ENCODE data around the gene KIF21B. TPM values are rescaled to one million over a fixed set of nuclear protein-coding genes. Genes with fewer than 3 reads are reported as not detected.
"Not testable (repeated sequence)": the region's sequence is repeated elsewhere in the genome, so short reads cannot be mapped to it uniquely, and the experiment has no call there.

The KIF21B gene
- total RNA-seq, 2 experiments from 2014 or later = 45.5 to 46.3 TPM

DNA sequence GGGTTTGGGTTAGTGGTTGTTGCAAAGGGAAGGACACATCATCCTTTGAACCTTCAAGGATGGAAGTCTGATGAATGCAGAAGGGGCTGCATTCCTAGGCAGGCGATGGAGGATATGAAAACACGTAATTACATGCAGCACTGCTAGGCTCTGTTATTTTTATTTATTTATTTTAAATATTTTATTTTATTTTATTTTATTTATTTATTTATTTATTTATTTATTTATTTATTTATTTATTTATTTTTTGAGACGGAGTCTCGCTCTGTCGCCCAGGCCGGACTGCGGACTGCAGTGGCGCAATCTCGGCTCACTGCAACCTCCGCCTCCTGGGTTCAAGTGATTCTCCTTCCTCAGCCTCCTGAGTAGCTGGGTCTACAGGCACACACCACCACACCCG lies 59.6 kb downstream of the KIF21B start:
- H3K27me3 Mint-ChIP-seq (ENCODE audit: low read depth); DNase-seq; intact Hi-C loops (cut with micrococcal nuclease); H3K4me3 Mint-ChIP-seq; H3K36me3 Mint-ChIP-seq (ENCODE audit: low read depth); H3K4me1 Mint-ChIP-seq (ENCODE audit: low read depth); H3K9me3 Mint-ChIP-seq; H3K27ac Mint-ChIP-seq: not testable (repeated sequence)
- CTCF ChIA-PET = interaction anchor here (0.7 to 1.0 kb wide), 2 partner anchors 15 to 1127 kb away, joined by 3 to 4 read pairs; no protein-coding TSS in a partner anchor

DNA sequence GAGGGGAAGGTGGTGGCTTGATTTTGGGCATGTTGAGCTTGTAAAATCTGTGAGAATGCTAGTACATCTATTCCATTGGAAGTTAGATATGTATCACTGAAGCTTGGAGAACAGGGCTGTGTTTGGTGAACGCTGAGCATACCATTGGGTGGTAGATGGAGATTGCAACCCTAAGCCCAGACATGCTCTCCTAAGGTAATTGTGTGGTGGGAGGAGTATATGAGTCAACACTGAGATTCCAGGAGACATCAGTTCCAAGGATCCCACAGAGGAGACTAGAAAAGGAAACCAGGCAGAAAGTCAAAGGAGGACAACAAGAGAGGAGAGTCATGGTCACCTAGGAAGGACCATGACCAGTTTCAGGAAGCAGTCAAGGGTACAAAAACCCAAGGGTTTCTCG lies 60.4 kb downstream of the KIF21B start:
- Mint-ChIP-seq H3K36me3 (ENCODE audit: low read depth) (no peaks in the 10 kb centered on the region), H3K9me3 (no peaks in the 10 kb centered on the region), H3K27me3 (ENCODE audit: low read depth) (no peaks in the 10 kb centered on the region), H3K4me1 (ENCODE audit: low read depth) (no peaks in the 10 kb centered on the region), H3K4me3 (no peak overlapping the region), H3K27ac (no peak overlapping the region)
- intact Hi-C loops (cut with micrococcal nuclease) = no loop called here
- CTCF ChIA-PET = interaction anchor here (0.9 to 1.1 kb wide), 2 partner anchors 10 to 341 kb away, joined by 4 to 5 read pairs; no protein-coding TSS in a partner anchor
- DNase-seq = no peak

DNA sequence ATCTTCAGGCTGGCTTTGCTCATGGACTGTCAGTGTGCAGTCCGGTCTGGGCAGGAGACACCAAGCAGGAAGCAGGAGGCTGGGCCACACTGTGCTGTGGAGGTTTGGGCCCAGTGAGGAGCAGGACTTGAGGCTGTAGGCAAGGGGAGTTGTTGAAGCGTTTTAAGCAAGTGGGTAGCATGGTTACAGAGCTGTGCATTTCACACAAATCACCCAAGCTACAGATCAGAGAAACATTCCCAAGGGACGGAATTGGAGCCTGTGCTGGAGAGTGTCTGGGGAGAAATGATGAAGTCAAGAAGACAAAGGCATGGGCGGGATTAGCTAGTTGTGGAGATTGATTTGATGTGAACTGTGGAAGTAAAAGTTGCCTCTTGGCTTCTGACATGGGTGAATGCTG lies 60.9 kb downstream of the KIF21B start:
- no peaks in the 10 kb centered on the region for H3K27me3 Mint-ChIP-seq (ENCODE audit: low read depth)
- H3K36me3 Mint-ChIP-seq (ENCODE audit: low read depth) = no peaks in the 10 kb centered on the region
- intact Hi-C loops (cut with micrococcal nuclease) = no loop called here
- H3K27ac Mint-ChIP-seq = no peak overlapping the region
- no peak overlapping the region for H3K4me3 Mint-ChIP-seq
- no peaks in the 10 kb centered on the region for H3K4me1 Mint-ChIP-seq (ENCODE audit: low read depth)
- CTCF ChIA-PET = interaction anchor here (0.9 to 1.1 kb wide), 2 partner anchors 10 to 340 kb away, joined by 4 to 5 read pairs; no protein-coding TSS in a partner anchor
- no peaks in the 10 kb centered on the region for H3K9me3 Mint-ChIP-seq
- DNase-seq = no peak

DNA sequence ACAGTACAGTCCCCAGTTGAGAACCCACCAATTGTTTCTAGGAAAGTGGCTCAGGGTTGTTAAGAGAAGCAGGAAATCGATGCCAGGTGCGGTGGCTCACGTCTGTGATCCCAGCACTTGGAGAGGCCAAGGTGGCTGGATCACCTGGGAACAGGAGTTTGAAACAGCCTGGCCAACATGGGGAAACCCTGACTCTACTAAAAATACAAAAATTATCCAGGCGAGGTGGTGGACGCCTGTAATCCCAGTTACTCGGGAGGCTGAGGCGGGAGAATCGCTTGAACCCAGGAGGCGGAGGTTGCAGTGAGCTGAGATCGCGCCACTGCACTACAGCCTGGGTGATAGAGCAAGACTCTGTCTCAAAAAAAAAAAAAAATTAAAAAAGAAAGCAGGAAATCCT lies 61.4 kb downstream of the KIF21B start:
- DNase-seq; H3K9me3 Mint-ChIP-seq; intact Hi-C loops (cut with micrococcal nuclease); H3K36me3 Mint-ChIP-seq (ENCODE audit: low read depth); H3K27ac Mint-ChIP-seq; H3K4me3 Mint-ChIP-seq; H3K27me3 Mint-ChIP-seq (ENCODE audit: low read depth); H3K4me1 Mint-ChIP-seq (ENCODE audit: low read depth): not testable (repeated sequence)
- CTCF ChIA-PET = interaction anchor here (0.9 to 1.1 kb wide), 2 partner anchors 10 to 340 kb away, joined by 4 to 5 read pairs; no protein-coding TSS in a partner anchor

DNA sequence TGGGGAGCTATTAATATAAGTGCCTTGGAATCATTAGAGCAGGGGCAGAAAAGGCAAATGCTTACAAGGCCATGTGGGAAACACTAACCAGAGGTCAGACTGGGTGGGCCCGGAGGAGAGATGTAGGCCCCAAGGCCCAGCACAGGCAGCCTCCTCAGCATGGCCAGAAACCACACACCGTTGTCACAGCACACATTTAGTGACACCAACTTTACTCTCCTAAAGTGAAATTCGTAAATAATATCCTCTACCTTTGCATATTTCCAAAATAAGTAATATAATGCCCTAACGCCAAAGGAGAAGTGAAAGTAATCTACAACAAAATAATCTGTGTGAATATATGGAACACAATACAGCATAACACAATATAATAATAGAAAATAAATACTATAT lies 62.6 kb downstream of the KIF21B start:
- intact Hi-C loops (cut with micrococcal nuclease) = no loop called here
- H3K4me3 Mint-ChIP-seq = no peak overlapping the region
- no peak for DNase-seq
- no peaks in the 10 kb centered on the region for H3K27me3 Mint-ChIP-seq (ENCODE audit: low read depth)
- H3K9me3 Mint-ChIP-seq = no peaks in the 10 kb centered on the region
- H3K27ac Mint-ChIP-seq = no peak overlapping the region
- CTCF ChIA-PET = interaction anchor here (0.6 to 1.3 kb wide), 2 partner anchors 11 to 19 kb away, joined by 3 to 6 read pairs; no protein-coding TSS in a partner anchor
- no peaks in the 10 kb centered on the region for H3K4me1 Mint-ChIP-seq (ENCODE audit: low read depth)
- H3K36me3 Mint-ChIP-seq (ENCODE audit: low read depth) = no peaks in the 10 kb centered on the region

DNA sequence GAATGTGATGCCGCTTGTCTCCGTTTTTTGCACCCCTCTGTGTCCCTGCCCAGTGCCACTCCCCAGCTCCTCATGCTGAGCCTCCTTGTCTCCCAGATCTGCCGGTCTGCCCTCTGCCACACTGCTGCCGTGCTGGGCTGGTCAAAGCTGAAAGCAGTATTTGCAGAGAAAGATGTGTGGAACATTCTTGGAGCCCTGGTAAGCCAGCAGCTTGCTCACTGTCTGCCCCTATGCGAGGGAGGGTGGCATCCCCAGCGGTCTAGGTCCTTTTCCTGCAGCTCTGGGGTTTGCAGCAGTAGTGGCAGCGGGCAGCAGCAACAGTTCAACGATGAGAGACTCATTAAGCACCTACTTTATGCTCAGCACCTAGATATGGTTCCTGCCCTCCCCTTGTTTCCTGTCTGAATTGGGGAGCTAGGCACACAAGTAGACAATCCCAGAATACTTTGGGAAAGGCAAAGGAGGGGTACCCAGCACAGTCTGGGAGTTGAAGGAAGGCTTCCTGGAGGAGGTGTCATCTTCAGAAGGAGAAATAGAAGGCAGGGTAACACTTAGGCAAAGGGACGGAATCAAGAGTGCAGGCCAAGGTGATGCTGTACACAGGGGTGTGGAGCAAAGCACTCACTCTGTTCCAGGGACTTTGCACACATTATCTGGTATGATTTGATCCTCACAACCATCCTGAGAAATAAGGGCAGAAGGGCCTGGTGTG lies 63.1 kb downstream of the KIF21B start:
- no peak overlapping the region for H3K27ac Mint-ChIP-seq
- DNase-seq = no peak
- no peak overlapping the region for H3K4me3 Mint-ChIP-seq
- H3K4me1 Mint-ChIP-seq (ENCODE audit: low read depth) = no peaks in the 10 kb centered on the region
- no peaks in the 10 kb centered on the region for H3K27me3 Mint-ChIP-seq (ENCODE audit: low read depth)
- intact Hi-C loops (cut with micrococcal nuclease) = no loop called here
- CTCF ChIA-PET = interaction anchor here (0.6 to 1.3 kb wide), 3 partner anchors 11 to 154 kb away, joined by 3 to 6 read pairs (median 3); no protein-coding TSS in a partner anchor
- H3K36me3 Mint-ChIP-seq (ENCODE audit: low read depth) = no peaks in the 10 kb centered on the region
- H3K9me3 Mint-ChIP-seq = no peaks in the 10 kb centered on the region

DNA sequence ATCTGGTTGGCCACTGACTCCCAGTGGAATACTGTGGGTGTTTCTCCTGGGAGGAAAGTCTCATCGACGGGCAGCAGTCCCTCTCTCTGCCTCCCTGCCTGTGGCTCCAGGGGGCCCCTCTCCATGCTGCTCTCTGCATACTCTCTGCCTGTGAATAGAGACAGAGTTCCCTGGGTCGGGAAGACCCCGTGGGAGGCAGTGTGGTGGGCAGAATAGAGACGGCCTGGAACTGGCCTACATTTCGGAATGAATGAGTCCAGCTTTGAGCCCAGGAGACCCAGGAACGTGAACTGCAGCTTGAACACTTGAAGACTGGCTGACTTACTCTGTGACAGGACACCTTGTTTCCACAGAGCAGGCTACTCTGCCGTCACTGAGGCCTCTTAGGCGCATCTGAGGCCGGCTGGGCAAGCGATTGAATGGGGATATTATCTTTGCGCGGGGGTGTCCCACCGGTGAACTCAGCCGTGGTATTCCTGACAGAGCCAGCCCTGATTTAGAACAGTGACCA lies 64.0 kb downstream of the KIF21B start:
- CTCF ChIA-PET = interaction anchor here (1.3 kb wide), 1 partner anchor 155 kb away, joined by 3 read pairs; no protein-coding TSS in a partner anchor
- intact Hi-C loops (cut with micrococcal nuclease) = no loop called here
- Mint-ChIP-seq H3K36me3 (ENCODE audit: low read depth) (no peaks in the 10 kb centered on the region), H3K27ac (no peak overlapping the region), H3K27me3 (ENCODE audit: low read depth) (no peaks in the 10 kb centered on the region), H3K4me1 (ENCODE audit: low read depth) (no peaks in the 10 kb centered on the region), H3K4me3 (no peak overlapping the region), H3K9me3 (no peaks in the 10 kb centered on the region)
- DNase-seq = no peak

DNA sequence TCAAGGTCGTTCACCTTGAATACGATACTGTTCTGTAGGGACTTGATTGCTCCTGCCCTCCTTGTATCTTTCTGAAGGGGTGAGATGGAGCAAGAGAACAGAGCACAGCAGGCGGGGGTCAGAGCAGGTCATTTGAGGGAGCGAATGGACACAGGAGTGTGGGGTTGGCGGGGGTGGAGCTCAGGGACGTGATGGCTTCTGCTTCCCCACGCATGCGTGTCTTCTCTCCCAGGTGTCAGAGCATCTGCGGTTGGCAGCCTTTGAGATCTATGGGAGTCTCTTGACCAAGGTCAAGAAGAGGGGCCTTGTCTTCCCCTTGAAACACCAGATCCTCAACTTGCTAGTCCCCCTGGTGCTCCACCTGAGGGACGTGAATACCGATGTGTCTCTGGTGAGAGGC lies 64.9 kb downstream of the KIF21B start:
- CTCF ChIA-PET = no interaction called here
- intact Hi-C loops (cut with micrococcal nuclease) = no loop called here

DNA sequence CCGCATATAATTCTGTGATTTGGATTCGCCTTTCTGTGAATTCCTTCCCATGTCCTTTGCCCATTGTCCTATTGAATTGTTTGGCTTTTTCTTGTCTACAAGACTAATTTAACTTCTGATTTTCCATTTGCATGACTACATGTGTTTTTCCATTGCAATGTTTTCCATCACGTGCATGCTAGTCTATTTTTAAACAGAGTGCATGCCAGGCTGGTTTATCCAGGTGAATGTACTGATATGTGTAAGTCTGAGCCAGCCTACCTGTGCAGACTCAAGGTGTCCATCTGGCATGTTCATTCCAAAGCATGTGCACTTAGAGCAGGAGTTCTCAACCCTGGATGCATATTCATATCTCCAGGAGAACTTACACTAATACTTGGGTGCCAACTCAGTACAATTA lies 69.1 kb downstream of the KIF21B start:
- intact Hi-C loops (cut with micrococcal nuclease) = no loop called here
- no peak overlapping the region for H3K27ac Mint-ChIP-seq
- H3K36me3 Mint-ChIP-seq (ENCODE audit: low read depth) = no peaks in the 10 kb centered on the region
- no peaks in the 10 kb centered on the region for H3K27me3 Mint-ChIP-seq (ENCODE audit: low read depth)
- no peak for DNase-seq
- CTCF ChIA-PET = interaction anchor here (0.7 to 1.0 kb wide), 2 partner anchors 42 to 115 kb away, joined by 4 read pairs; no protein-coding TSS in a partner anchor
- no peaks in the 10 kb centered on the region for H3K4me1 Mint-ChIP-seq (ENCODE audit: low read depth)
- H3K9me3 Mint-ChIP-seq = no peaks in the 10 kb centered on the region
- no peak overlapping the region for H3K4me3 Mint-ChIP-seq

More for the DNA sequence above, 64.9 kb downstream of the KIF21B start:
- Mint-ChIP-seq H3K9me3 (no peaks in the 10 kb centered on the region), H3K27me3 (ENCODE audit: low read depth) (no peaks in the 10 kb centered on the region), H3K36me3 (ENCODE audit: low read depth) (no peaks in the 10 kb centered on the region), H3K4me1 (ENCODE audit: low read depth) (no peaks in the 10 kb centered on the region), H3K4me3 (no peak overlapping the region), H3K27ac (no peak overlapping the region)
- no peak for DNase-seq

DNA sequence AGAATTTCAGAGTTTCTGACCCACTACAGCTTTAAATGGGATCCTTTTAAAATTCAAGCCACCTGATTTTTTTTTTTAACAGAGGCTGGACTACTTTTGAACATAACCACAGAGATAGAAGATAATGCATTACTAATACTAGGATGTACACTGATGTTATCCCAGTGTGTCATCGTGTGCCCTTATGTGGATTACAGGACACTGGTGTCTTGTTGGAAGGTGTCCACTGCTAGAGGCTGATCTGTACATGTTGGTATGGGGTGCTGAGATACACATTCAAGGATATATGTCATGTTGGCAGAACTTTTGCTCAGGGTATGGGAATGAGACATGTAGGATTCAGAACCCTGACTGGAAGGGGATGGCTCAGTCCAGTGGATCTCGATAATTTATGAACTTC lies 72.5 kb downstream of the KIF21B start:
- no peak overlapping the region for H3K4me3 Mint-ChIP-seq

DNA sequence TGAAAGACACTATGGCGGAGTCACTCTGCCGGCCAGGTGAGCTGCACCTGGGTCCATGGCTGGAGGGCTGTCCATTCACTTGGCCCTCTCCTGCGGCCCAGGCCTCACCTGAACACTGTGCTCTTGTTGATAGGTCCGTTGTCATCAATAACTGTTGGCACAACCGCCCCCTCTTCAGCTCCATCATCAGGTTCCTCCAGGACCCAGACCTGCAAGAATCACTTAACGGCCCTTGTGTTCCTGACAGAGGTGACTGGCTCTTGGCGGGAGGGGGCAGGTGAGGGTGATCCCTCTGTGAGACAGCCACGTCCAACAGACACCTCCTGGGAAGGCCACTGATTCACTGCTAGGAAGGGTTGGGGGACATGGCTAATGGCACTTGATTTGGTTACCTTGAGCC lies 73.9 kb downstream of the KIF21B start:
- intact Hi-C loops (cut with micrococcal nuclease) = no loop called here
- Mint-ChIP-seq H3K4me1 (ENCODE audit: low read depth) (no peaks in the 10 kb centered on the region), H3K9me3 (peaks cover 8% of the 10 kb centered on the region), H3K27ac (no peak overlapping the region), H3K27me3 (ENCODE audit: low read depth) (no peaks in the 10 kb centered on the region), H3K4me3 (no peak overlapping the region), H3K36me3 (ENCODE audit: low read depth) (no peaks in the 10 kb centered on the region)
- no peak for DNase-seq
- CTCF ChIA-PET = no interaction called here

More for the DNA sequence above, 72.5 kb downstream of the KIF21B start:
- H3K27ac Mint-ChIP-seq = no peak overlapping the region
- peaks cover 8% of the 10 kb centered on the region for H3K9me3 Mint-ChIP-seq
- no peak for DNase-seq
- no peaks in the 10 kb centered on the region for H3K4me1 Mint-ChIP-seq (ENCODE audit: low read depth)
- CTCF ChIA-PET = no interaction called here
- H3K27me3 Mint-ChIP-seq (ENCODE audit: low read depth) = no peaks in the 10 kb centered on the region
- intact Hi-C loops (cut with micrococcal nuclease) = no loop called here
- no peaks in the 10 kb centered on the region for H3K36me3 Mint-ChIP-seq (ENCODE audit: low read depth)

DNA sequence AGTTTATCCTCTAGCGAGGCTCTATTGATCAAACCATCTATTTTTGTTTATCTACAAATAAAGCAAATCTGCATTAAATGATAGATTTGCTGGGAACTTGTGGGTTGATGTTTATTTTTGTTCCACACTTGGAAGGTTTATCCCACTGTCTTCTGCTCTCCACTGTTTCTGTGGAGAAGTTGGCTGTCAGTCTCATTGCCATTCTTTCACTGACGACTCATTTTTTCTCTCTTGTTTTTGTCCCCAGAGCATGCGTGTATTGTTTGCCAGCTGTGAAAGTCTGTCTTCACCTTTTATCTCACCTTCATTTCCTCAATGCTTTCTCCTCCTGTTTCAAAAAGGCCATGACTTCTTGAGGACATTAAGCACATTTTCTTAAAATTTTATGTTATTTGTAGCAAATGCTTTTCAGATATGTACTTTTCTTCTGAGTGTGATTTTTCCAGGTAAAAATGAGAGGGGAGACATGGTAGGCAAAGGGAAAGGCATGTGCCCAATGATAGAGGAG lies 76.4 kb downstream of the KIF21B start:
- DNase-seq = no peak
- Mint-ChIP-seq H3K27me3 (ENCODE audit: low read depth) (no peaks in the 10 kb centered on the region), H3K9me3 (peaks cover 10% of the 10 kb centered on the region), H3K4me1 (ENCODE audit: low read depth) (no peaks in the 10 kb centered on the region), H3K27ac (no peak overlapping the region), H3K36me3 (ENCODE audit: low read depth) (no peaks in the 10 kb centered on the region), H3K4me3 (no peak overlapping the region)
- CTCF ChIA-PET = interaction anchor here (1.0 kb wide), 1 partner anchor 24 kb away, joined by 3 read pairs; no protein-coding TSS in a partner anchor
- intact Hi-C loops (cut with micrococcal nuclease) = no loop called here

DNA sequence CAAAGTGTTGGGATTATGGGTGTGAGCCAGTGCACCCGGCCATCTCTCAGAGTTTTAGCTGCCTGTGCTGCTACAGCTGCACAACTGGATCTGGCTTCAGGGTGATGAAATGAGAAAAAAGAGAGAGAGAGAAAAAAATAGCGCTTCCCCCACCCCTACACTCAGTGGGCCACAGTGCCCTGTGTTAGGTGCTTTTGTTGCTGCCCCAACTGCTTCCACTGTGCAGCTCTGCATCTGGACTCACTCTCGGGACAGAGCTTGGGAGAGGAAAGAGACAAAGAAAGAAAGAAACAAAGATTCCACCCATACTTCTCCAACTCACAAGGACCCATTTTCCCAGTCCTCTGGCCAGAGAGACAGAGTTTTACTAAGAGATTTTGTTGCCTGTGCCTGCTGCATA lies 78.4 kb downstream of the KIF21B start:
- Mint-ChIP-seq H3K4me3 (no peak overlapping the region), H3K9me3 (peaks cover 14% of the 10 kb centered on the region), H3K27me3 (ENCODE audit: low read depth) (no peaks in the 10 kb centered on the region), H3K36me3 (ENCODE audit: low read depth) (no peaks in the 10 kb centered on the region), H3K4me1 (ENCODE audit: low read depth) (no peaks in the 10 kb centered on the region), H3K27ac (no peak overlapping the region)
- DNase-seq = no peak
- CTCF ChIA-PET = no interaction called here
- intact Hi-C loops (cut with micrococcal nuclease) = no loop called here

All from activated naive CD4-positive, alpha-beta T cell treated with anti-CD3 and anti-CD28 coated beads for 36 hours (primary cell).